Body of pancreas (tissue), 4 donors: Measurements from ENCODE around the gene TRERF1. TPM values are rescaled to one million over a fixed set of nuclear protein-coding genes. Genes with fewer than 3 reads are reported as not detected.

ENCODE experiments used
- ATAC-seq: fragments of 150-250 bp; one replicate; pipeline ENCODE4 v1.9.1; 2016
- DNase-seq, 4 donors: peaks; one replicate each; pipeline ENCODE4 v3.0.0-alpha.2; 2019
- H3K27ac ChIP-seq, 4 donors: fragments of 200-600 bp; sonication (generic); 1 replicate in 3 of 4; 2 replicates in 1 of 4; pipeline versions ENCODE4 v1.5.1 to v1.6.1; 2016 to 2019; ENCODE audit warnings: mild to moderate bottlenecking in 1 of 4, mixed read lengths in 1 of 4, moderate library complexity in 1 of 4
- H3K27me3 ChIP-seq, 2 donors: fragments of 200-600 bp; sonication (generic); one replicate each; pipeline ENCODE4 v1.6.0; 2016; ENCODE audit warnings: mild to moderate bottlenecking in 1 of 2
- H3K36me3 ChIP-seq, 2 donors: fragments of 200-600 bp; sonication (generic); replicated peaks in 1 of 2; 2 replicates each; pipeline ENCODE4 v1.5.1; 2016; ENCODE audit warnings: low read depth in 2 of 2; ENCODE audit not compliant: insufficient read depth in 1 of 2
- H3K4me1 ChIP-seq: fragments of 200-600 bp; sonication (generic); one replicate; pipeline ENCODE4 v1.6.0; 2016
- H3K4me3 ChIP-seq, 2 donors: fragments of 200-600 bp; sonication (generic); 1 replicate in 1 of 2; 2 replicates in 1 of 2; pipeline ENCODE4 v1.5.1; 2016 to 2019
- H3K9me3 ChIP-seq, 3 donors: fragments of 200-600 bp; sonication (generic); 1 replicate in 2 of 3; 2 replicates in 1 of 3; pipeline ENCODE4 v1.5.1; 2016
- POLR2A ChIP-seq, 3 donors: fragments of 450-650 bp; IDR thresholded peaks; one replicate each; pipeline ENCODE4 v1.6.1; 2016; ENCODE audit warnings: antibody characterized with exemption in 3 of 3, mild to moderate bottlenecking in 2 of 3
- WGBS, 2 donors: methylation state at CpG; one replicate each; pipeline ENCODE4 v1.1.5; 2017; 5-methylcytosine and 5-hydroxymethylcytosine counted together
- intact Hi-C: fragments of 100-400 bp; cut with DNase I; formaldehyde crosslinking; loops from one replicate; pipeline ENCODE4 v1.15.1; 2023
- total RNA-seq, 2 donors: library from RNA; depleted of rRNA; stranded (reverse); fragments of >200 nt; gene quantifications; one replicate each; pipeline ENCODE4 v1.1.0, GENCODE V29; 2016
- TF ChIP-seq, protein P1 (sequence below), 7 experiments: fragments of 450-650 bp in 4 of 7; fragments of 200-600 bp in 3 of 7; sonication (generic) in 3 of 7; IDR thresholded peaks; one replicate each; pipeline ENCODE4 v1.5.1; 2016 to 2019; ENCODE audit warnings: antibody characterized with exemption in 7 of 7

Gene TRERF1
- total RNA-seq, 2 donors from 2014 or later: 2.3 to 3.4 TPM

GRCh38 chr6:42237857-42238256 lies 213.9 kb downstream of the TRERF1 start:
- no peak for ATAC-seq

DNA sequence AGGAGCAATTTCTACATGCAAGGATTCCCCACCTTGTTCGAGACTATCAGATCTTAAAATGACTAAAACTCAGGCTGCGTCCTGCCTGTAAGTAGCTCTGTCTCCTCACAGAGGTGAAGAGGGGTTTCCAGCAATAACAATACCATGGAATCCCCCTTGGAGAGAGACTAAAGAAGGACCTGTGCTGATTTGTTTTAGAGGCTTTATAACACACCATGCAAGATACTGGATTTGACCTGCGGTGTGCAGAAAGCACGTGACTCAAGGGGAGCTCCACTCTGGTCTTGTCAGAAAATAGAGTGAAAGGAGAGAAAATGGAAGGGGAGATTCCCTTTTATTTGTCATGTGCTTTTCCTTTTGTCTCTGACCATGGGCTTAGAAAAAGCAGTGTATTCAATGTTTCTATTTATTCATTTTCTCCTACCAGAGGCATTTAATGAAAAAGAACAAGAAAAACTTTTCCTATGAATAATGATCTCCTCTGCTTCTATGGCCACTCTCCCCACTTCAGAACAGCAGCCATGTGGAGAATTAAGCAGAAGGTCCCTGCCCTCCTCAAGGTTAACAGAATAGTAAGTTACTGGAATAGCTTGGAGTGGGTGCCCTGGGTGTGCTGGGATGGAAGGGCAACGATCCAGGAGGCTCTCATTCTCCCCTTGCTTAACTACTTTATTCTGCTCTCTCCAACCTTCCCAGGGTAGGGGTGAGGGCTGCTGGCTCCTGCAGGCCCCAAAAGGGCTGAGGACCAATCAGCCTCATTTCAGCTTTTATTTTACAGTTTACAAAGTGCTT lies 214.8 kb downstream of the TRERF1 start:
- Histone ChIP-seq H3K4me1 (no peaks in the 10 kb centered on the region), H3K27me3 (no peaks in the 10 kb centered on the region), H3K36me3 (no peaks in the 10 kb centered on the region), H3K9me3 (no peaks in the 10 kb centered on the region), H3K27ac (no peak overlapping the region), H3K4me3 (no peak overlapping the region)
- WGBS, 2 donors: 77 to 84% methylated on average over 5 of the region's 5 CpGs
- intact Hi-C loops: no loop called here
- DNase-seq: no peak
- TF ChIP-seq, protein P1, sequence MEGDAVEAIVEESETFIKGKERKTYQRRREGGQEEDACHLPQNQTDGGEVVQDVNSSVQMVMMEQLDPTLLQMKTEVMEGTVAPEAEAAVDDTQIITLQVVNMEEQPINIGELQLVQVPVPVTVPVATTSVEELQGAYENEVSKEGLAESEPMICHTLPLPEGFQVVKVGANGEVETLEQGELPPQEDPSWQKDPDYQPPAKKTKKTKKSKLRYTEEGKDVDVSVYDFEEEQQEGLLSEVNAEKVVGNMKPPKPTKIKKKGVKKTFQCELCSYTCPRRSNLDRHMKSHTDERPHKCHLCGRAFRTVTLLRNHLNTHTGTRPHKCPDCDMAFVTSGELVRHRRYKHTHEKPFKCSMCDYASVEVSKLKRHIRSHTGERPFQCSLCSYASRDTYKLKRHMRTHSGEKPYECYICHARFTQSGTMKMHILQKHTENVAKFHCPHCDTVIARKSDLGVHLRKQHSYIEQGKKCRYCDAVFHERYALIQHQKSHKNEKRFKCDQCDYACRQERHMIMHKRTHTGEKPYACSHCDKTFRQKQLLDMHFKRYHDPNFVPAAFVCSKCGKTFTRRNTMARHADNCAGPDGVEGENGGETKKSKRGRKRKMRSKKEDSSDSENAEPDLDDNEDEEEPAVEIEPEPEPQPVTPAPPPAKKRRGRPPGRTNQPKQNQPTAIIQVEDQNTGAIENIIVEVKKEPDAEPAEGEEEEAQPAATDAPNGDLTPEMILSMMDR (IDR thresholded peaks at IDR 0.05): no peak
- TF ChIP-seq POLR2A (IDR thresholded peaks at IDR 0.05): no peak
- ATAC-seq: no peak

More at GRCh38 chr6:42237857-42238256, 213.9 kb downstream of the TRERF1 start:
- H3K4me3 ChIP-seq: no peak overlapping the region
- 92 to 100% methylated on average over 1 of the region's 1 CpG for whole genome bisulfite sequencing, 2 donors
- H3K9me3 ChIP-seq: no peaks in the 10 kb centered on the region
- no peak overlapping the region for H3K27ac ChIP-seq
- H3K4me1 ChIP-seq: no peaks in the 10 kb centered on the region
- intact Hi-C loops: no loop called here
- no peak for DNase-seq
- H3K36me3 ChIP-seq: no peaks in the 10 kb centered on the region
- no peak for TF ChIP-seq POLR2A (IDR thresholded peaks at IDR 0.05)
- TF ChIP-seq, protein P1 (IDR thresholded peaks at IDR 0.05): no peak
- no peaks in the 10 kb centered on the region for H3K27me3 ChIP-seq

GRCh38 chr6:42236030-42236429 lies 215.7 kb downstream of the TRERF1 start:
- intact Hi-C loops: no loop called here
- Histone ChIP-seq H3K27me3 (no peaks in the 10 kb centered on the region), H3K36me3 (no peaks in the 10 kb centered on the region), H3K4me3 (no peak overlapping the region), H3K9me3 (no peaks in the 10 kb centered on the region), H3K27ac (no peak overlapping the region), H3K4me1 (no peaks in the 10 kb centered on the region)
- 75 to 84% methylated on average over 9 of the region's 9 CpGs for WGBS, 2 donors
- TF ChIP-seq POLR2A (IDR thresholded peaks at IDR 0.05): no peak
- TF ChIP-seq, protein P1 (IDR thresholded peaks at IDR 0.05): no peak
- ATAC-seq (no peak), DNase-seq (no peak)

DNA sequence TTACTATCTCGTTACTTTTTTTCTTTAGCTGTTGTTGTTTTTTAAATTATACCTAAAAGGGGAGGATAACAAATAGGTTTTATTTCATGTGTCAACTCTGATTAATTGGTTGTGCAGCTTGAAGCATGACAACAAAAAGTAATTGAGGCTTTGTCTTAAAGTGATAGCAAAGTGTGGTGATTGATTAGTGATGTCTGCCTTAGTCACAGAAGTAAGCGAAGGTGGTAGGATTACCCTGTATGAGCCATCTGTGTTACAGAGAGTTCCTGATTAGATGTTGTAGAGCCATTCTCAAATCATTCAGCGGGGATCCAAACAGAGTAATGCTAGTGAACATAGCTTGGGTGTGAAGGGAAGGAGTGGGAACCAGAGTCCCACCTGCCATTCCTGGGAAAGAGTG lies 219.7 kb downstream of the TRERF1 start:
- no peak for DNase-seq
- no peaks in the 10 kb centered on the region for H3K36me3 ChIP-seq
- H3K9me3 ChIP-seq: no peaks in the 10 kb centered on the region
- ATAC-seq: no peak
- H3K4me3 ChIP-seq: no peak overlapping the region
- H3K27ac ChIP-seq: no peak overlapping the region
- TF ChIP-seq, protein P1 (IDR thresholded peaks at IDR 0.05): no peak
- no peak for TF ChIP-seq POLR2A (IDR thresholded peaks at IDR 0.05)
- H3K27me3 ChIP-seq: no peaks in the 10 kb centered on the region
- intact Hi-C loops: no loop called here
- H3K4me1 ChIP-seq: peaks cover 7% of the 10 kb centered on the region
- WGBS, 2 donors: 83 to 90% methylated on average over 3 of the region's 3 CpGs
